Heart left ventricle (tissue), 16 donors: ENCODE measurements around the gene SSH2. TPM values are rescaled to one million over a fixed set of nuclear protein-coding genes. Genes with fewer than 3 reads are reported as not detected.
"Not testable (repeated sequence)": the region's sequence is repeated elsewhere in the genome, so short reads cannot be mapped to it uniquely, and the experiment has no call there.

Source experiments
- ATAC-seq, 4 donors: fragments of 200-7000 bp; cut with Tn5 transposase; one replicate each; pipeline ENCODE4 v1.9.1; 2020 to 2022; ENCODE audit warnings: moderate library complexity in 4 of 4, mild to moderate bottlenecking in 3 of 4, moderate number of reproducible peaks in 1 of 4
- DNase-seq, 5 donors: peaks; one replicate each; pipeline ENCODE4 v3.0.0-alpha.2; 2020
- H3K27ac ChIP-seq, 12 donors: fragments of 200-600 bp; sonication (generic) in 4 of 12; one replicate each; pipeline versions ENCODE4 v1.5.0 to v1.8.0; 2016 to 2022; ENCODE audit warnings: mild to moderate bottlenecking in 2 of 12
- H3K27me3 ChIP-seq, 9 donors: fragments of 200-600 bp; sonication (generic) in 2 of 9; one replicate each; pipeline versions ENCODE4 v1.5.1 to v1.8.0; 2016 to 2022; ENCODE audit warnings: mild to moderate bottlenecking in 3 of 9
- H3K36me3 ChIP-seq, 9 donors: fragments of 200-600 bp; sonication (generic) in 2 of 9; one replicate each; pipeline versions ENCODE4 v1.5.0 to v1.8.0; 2018 to 2022; ENCODE audit warnings: mild to moderate bottlenecking in 2 of 9
- H3K4me1 ChIP-seq, 12 donors: fragments of 200-600 bp; sonication (generic) in 4 of 12; one replicate each; pipeline versions ENCODE4 v1.5.0 to v1.8.0; 2016 to 2022; ENCODE audit warnings: mild to moderate bottlenecking in 3 of 12
- H3K4me3 ChIP-seq, 12 donors: fragments of 200-600 bp; sonication (generic) in 4 of 12; one replicate each; pipeline versions ENCODE4 v1.5.0 to v1.8.0; 2017 to 2022; ENCODE audit warnings: mild to moderate bottlenecking in 9 of 12, moderate library complexity in 4 of 12
- H3K9me3 ChIP-seq, 12 donors: fragments of 200-600 bp; sonication (generic) in 4 of 12; one replicate each; pipeline versions ENCODE4 v1.5.0 to v1.8.0; 2016 to 2022; ENCODE audit warnings: mild to moderate bottlenecking in 1 of 12
- POLR2A ChIP-seq, 2 donors: fragments of 450-650 bp; IDR thresholded peaks; one replicate each; pipeline ENCODE4 v1.6.1; 2017; ENCODE audit warnings: antibody characterized with exemption in 2 of 2, mild to moderate bottlenecking in 2 of 2, moderate library complexity in 2 of 2
- WGBS, 4 donors: extraction: QIAGEN DNeasy Blood & Tissue Kit in 2 of 4; methylation state at CpG; one replicate each; pipeline versions ENCODE4 v1.1.5 to v1.1.7; 2013 to 2018; 5-methylcytosine and 5-hydroxymethylcytosine counted together
- intact Hi-C, 10 donors: fragments of 100-400 bp; cut with DNase I; formaldehyde crosslinking; loops; one replicate each; pipeline versions ENCODE4 v1.11.1 to v1.14.2; 2022
- polyA plus RNA-seq, 2 donors: library from polyadenylated mRNA; stranded (reverse); fragments of 200-250 nt; gene quantifications; one replicate each; pipeline ENCODE4 v1.2.3, GENCODE V29; 2013
- total RNA-seq, 9 donors: library from RNA; depleted of rRNA in 2 of 9; stranded (reverse); fragments of >200 nt in 2 of 9; fragmentation: NEBNext Ultra II Directional in 3 of 9; extraction: Animal tissue kit (Norgen Biotek cat#: 25700) in 3 of 9; gene quantifications; one replicate each; pipeline versions ENCODE4 v1.1.0 to v1.2.4, GENCODE V29; 2016 to 2023
- TF ChIP-seq, protein P1 (sequence below), 12 donors: fragments of 200-600 bp; sonication (generic) in 4 of 12; IDR thresholded peaks; one replicate each; pipeline versions ENCODE4 v1.5.0 to v1.8.0; 2018 to 2022; ENCODE audit warnings: antibody characterized with exemption in 12 of 12, mild to moderate bottlenecking in 5 of 12
- donor health status: ischemic (EF 13 %, LVEDD 7.1; RV severe dilation, severe dysfunction).
- donor health status: healthy with polysubstance abuse.
- donor health status: DM: no; HTN: yes; CAD: no.
- donor health status: DM: no; HTN: no; CAD: no.
- donor health status: ischemic (EF 25% LVEDD 6.9; RV normal size, moderate dysfunction).
- donor health status: ischemic (EF 25% LVEDD 5.7; RV mildly dilated, moderate dysfunction).
- donor health status: healthy.
- donor health status: DM: yes; HTN: yes; CAD: no.
- donor health status: ischemic (EF 35%, LVEDD 5.7; RV mildly dilated, moderate dysfunction).
- donor health status: nonischemic (EF 11% LVEDD 7.7; RV severe dilation, severe dysfunction).
- donor health status: DM: yes; HTN: yes; CAD: no.
- donor health status: PGD.
- donor health status: ischemic (EF 29% LVEDD 5.4; RV normal size, mild dysfunction).
- donor health status: nonischemic (EF 23%, LVEDD 6.1; RV moderate dilation, normal function).

The SSH2 gene
- total and polyA plus RNA-seq, 11 donors: 20.8 to 46.7 (median 36.6) TPM

DNA sequence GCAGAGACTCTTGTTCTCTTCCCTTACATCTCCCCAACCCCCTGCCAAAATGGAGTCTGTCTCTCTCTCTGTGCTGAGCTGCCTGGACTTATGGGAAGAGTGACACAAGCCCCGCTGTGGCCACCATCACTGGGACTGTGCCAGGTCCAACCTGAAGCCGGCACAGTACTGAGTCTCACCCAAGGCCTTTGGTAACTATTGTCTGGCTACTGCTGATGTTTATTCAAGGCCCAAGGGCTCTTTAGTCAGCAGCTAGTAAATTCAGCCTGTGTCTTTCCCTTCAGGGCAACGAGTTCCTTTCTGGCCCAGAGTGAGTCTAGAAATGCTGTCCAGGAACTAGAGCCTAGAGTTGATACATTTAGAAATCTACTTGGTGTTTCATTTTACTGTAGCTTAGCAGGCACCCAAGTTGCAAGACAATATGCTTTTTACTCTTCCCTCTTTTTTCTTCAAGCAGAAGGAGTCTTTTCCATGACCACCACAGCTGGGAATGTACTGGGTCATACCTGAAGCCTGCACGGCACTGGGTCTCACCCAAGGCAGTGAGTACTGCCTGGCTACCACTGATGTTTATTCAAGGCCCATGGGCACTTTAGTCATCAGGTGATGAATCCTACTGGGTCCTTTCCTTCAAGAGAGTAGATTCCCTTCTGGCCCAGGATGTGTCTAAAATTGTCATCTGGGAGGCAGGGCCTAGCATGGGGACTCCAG is 29.1 kb upstream of the SSH2 start:
- intact Hi-C loops: no loop called here
- 84 to 90% (median 86%) methylated on average over 4 of the region's 4 CpGs for WGBS, 4 donors
- peaks cover 0 to 18% (median 0%) of the 10 kb centered on the region in 12 donors for H3K9me3 ChIP-seq
- ATAC-seq: no peak
- no peaks in the 10 kb centered on the region for H3K36me3 ChIP-seq
- DNase-seq: no peak
- TF ChIP-seq POLR2A (IDR thresholded peaks at IDR 0.05): no peak
- TF ChIP-seq, protein P1, sequence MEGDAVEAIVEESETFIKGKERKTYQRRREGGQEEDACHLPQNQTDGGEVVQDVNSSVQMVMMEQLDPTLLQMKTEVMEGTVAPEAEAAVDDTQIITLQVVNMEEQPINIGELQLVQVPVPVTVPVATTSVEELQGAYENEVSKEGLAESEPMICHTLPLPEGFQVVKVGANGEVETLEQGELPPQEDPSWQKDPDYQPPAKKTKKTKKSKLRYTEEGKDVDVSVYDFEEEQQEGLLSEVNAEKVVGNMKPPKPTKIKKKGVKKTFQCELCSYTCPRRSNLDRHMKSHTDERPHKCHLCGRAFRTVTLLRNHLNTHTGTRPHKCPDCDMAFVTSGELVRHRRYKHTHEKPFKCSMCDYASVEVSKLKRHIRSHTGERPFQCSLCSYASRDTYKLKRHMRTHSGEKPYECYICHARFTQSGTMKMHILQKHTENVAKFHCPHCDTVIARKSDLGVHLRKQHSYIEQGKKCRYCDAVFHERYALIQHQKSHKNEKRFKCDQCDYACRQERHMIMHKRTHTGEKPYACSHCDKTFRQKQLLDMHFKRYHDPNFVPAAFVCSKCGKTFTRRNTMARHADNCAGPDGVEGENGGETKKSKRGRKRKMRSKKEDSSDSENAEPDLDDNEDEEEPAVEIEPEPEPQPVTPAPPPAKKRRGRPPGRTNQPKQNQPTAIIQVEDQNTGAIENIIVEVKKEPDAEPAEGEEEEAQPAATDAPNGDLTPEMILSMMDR (IDR thresholded peaks at IDR 0.05): no peak
- no peak overlapping the region for H3K4me3 ChIP-seq
- H3K4me1 ChIP-seq: no peaks in the 10 kb centered on the region
- no peak overlapping the region for H3K27ac ChIP-seq
- H3K27me3 ChIP-seq: no peaks in the 10 kb centered on the region

DNA sequence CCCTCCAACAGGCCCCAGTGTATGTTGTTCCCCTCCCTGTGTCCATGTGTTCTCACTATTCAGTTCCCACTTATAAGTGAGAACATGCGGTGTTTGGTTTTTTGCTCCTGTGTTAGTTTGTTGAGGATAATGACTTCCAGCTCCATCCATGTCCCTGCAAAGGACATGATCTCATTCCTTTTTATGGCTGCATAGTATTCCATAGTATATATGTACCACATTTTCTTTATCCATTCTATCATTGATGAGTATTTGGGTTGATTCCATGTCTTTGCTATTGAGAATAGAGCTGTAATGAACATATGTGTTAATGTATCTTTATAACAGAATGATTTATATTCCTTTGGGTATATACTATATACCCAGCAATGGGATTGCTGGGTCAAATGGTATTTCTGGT is 27.5 kb upstream of the SSH2 start:
- H3K4me1 ChIP-seq, H3K9me3 ChIP-seq, H3K36me3 ChIP-seq, H3K27ac ChIP-seq, H3K27me3 ChIP-seq, intact Hi-C loops, DNase-seq, H3K4me3 ChIP-seq, ATAC-seq: not testable (repeated sequence)
- WGBS, 4 donors: 94 to 97% (median 95%) methylated on average over 1 of the region's 1 CpG

DNA sequence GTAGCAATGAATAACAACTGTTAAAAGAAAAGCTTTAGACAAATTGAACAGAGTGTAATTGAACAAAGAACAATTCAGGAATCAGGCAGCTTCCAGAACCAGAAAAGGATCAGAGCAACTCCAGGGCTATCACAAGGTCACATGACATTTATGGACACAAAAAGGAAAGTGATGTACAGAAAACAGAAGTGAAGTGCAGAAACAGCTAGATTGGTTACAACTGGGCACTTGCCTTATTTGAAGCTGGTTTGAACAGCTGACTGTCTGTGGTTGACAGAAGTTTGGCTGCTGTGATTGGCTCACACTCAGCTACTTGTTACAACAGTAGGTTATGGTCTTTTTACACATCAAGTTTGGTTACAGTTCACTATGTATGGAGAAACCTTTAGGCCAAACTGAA is 26.2 kb upstream of the SSH2 start:
- Histone ChIP-seq H3K27ac (no peak overlapping the region), H3K9me3 (peaks cover 0 to 3% (median 0%) of the 10 kb centered on the region in 12 donors), H3K4me1 (no peaks in the 10 kb centered on the region), H3K27me3 (no peaks in the 10 kb centered on the region), H3K36me3 (no peaks in the 10 kb centered on the region), H3K4me3 (no peak overlapping the region)
- no peak for DNase-seq
- no peak for TF ChIP-seq POLR2A (IDR thresholded peaks at IDR 0.05)
- TF ChIP-seq, protein P1 (IDR thresholded peaks at IDR 0.05): no peak
- intact Hi-C loops: no loop called here
- ATAC-seq: no peak

DNA sequence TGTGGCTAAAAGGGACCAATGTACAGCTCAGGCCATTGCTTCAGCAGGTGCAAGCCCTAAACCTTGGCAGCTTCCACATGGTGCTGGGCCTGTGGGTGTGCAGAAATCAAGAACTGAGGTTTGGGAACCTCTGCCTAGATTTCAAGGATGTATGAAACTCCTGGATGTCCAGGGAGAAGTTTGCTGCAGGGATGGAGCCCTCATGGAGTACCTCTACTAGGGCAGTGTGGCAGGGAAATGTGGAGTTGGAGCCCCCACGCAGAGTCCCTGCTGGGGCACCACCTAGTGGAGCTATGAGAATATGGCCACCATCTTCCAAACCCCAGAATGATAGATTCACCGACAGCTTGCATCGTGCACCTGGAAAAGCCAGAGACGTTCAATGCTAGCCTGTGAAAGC is 24.4 kb upstream of the SSH2 start:
- WGBS, 4 donors: 77 to 91% (median 84%) methylated on average over 4 of the region's 4 CpGs
- H3K4me1 ChIP-seq: no peaks in the 10 kb centered on the region
- H3K4me3 ChIP-seq: no peak overlapping the region
- no peak overlapping the region for H3K27ac ChIP-seq
- H3K36me3 ChIP-seq: no peaks in the 10 kb centered on the region
- intact Hi-C loops: no loop called here
- no peaks in the 10 kb centered on the region for H3K27me3 ChIP-seq
- DNase-seq (no peak), ATAC-seq (no peak)
- TF ChIP-seq, protein P1 (IDR thresholded peaks at IDR 0.05): peak in 1 of 12 donors; percentile 7
- TF ChIP-seq POLR2A (IDR thresholded peaks at IDR 0.05): no peak
- H3K9me3 ChIP-seq: peaks cover 0 to 3% (median 0%) of the 10 kb centered on the region in 12 donors

DNA sequence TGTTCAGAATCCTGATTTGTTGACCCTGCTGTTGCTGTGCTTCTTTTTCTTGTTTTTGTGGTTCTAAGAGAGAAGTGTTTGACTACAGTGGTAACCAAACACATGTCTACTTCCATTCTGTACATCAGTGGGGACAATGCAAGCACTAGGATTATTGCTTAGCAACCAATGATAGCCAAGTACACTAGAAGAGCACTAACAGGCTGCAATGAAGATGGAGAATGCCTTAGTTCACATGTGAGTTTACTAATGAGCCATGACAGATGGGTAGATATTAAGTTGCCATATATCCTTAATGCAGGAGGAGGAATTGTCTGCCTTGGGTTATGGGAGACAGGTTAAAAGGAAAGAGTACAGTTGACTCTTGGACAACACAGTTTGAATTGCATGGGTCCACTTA is 19.7 kb upstream of the SSH2 start:
- Histone ChIP-seq H3K4me3 (no peak overlapping the region), H3K36me3 (no peaks in the 10 kb centered on the region), H3K27me3 (no peaks in the 10 kb centered on the region), H3K9me3 (peaks cover 0 to 2% (median 0%) of the 10 kb centered on the region in 12 donors), H3K4me1 (peaks cover 0 to 8% (median 0%) of the 10 kb centered on the region in 12 donors), H3K27ac (no peak overlapping the region)
- intact Hi-C loops: no loop called here
- DNase-seq (no peak), ATAC-seq (no peak)
- TF ChIP-seq, protein P1 (IDR thresholded peaks at IDR 0.05): no peak
- no peak for TF ChIP-seq POLR2A (IDR thresholded peaks at IDR 0.05)
